H9 (cell line): Measurements from ENCODE around the gene TRMT11. TPM values are rescaled to one million over a fixed set of nuclear protein-coding genes. Genes with fewer than 3 reads are reported as not detected.

Experiments used
- DNase-seq: peaks from one replicate; pipeline ENCODE4 v3.0.0-alpha.2; 2017
- H2AFZ ChIP-seq: one replicate; pipeline ENCODE4 v1.6.1; 2013; ENCODE audit warnings: mild to moderate bottlenecking, low read length, control low read depth, moderate library complexity
- H2AK5ac ChIP-seq: 2 replicates; pipeline ENCODE4 v1.6.1; 2013; ENCODE audit warnings: low read length, control low read depth, mixed read lengths; ENCODE audit not compliant: insufficient read length
- H2BK120ac ChIP-seq: one replicate; pipeline ENCODE4 v1.6.1; 2013; ENCODE audit warnings: low read depth, mild to moderate bottlenecking, low read length, control low read depth, inconsistent platforms; ENCODE audit not compliant: poor library complexity, severe bottlenecking
- H2BK12ac ChIP-seq: 2 replicates; pipeline ENCODE4 v1.6.1; 2013; ENCODE audit warnings: low read length, control low read depth, mixed read lengths, low read depth; ENCODE audit not compliant: insufficient read length
- H2BK15ac ChIP-seq: 2 replicates; pipeline ENCODE4 v1.6.1; 2013; ENCODE audit warnings: low read depth, low read length, control low read depth
- H2BK20ac ChIP-seq: one replicate; pipeline ENCODE4 v1.6.1; 2013; ENCODE audit warnings: low read depth, mild to moderate bottlenecking, low read length, control low read depth, inconsistent platforms; ENCODE audit not compliant: poor library complexity, severe bottlenecking
- H2BK5ac ChIP-seq: 2 replicates; pipeline ENCODE4 v1.6.1; 2013; ENCODE audit warnings: low read length, control low read depth, mixed read lengths; ENCODE audit not compliant: insufficient read length
- H3K14ac ChIP-seq: 2 replicates; pipeline ENCODE4 v1.6.1; 2013; ENCODE audit warnings: low read length, control low read depth; ENCODE audit not compliant: insufficient read depth
- H3K18ac ChIP-seq: 2 replicates; pipeline ENCODE4 v1.6.1; 2013; ENCODE audit warnings: low read depth, mild to moderate bottlenecking, mixed read lengths, low read length, control low read depth; ENCODE audit not compliant: insufficient read length
- H3K23ac ChIP-seq: 2 replicates; pipeline ENCODE4 v1.6.1; 2013; ENCODE audit warnings: low read length, control low read depth, mixed read lengths, low read depth; ENCODE audit not compliant: insufficient read length
- H3K23me2 ChIP-seq: 2 replicates; pipeline ENCODE4 v1.6.1; 2013; ENCODE audit warnings: low read depth, mild to moderate bottlenecking, mixed read lengths, low read length, control low read depth; ENCODE audit not compliant: insufficient read length, poor library complexity, severe bottlenecking
- H3K27ac ChIP-seq: 2 replicates; pipeline ENCODE4 v1.5.1; 2013; ENCODE audit warnings: low read length, control low read depth, mixed read lengths, low read depth; ENCODE audit not compliant: insufficient read length
- H3K27me3 ChIP-seq: 2 replicates; pipeline ENCODE4 v1.6.1; 2013; ENCODE audit warnings: low read length, control low read depth, inconsistent platforms; ENCODE audit not compliant: insufficient read depth
- H3K4ac ChIP-seq: 2 replicates; pipeline ENCODE4 v1.6.1; 2013; ENCODE audit warnings: low read depth, mild to moderate bottlenecking, control low read depth, inconsistent platforms, low read length, moderate library complexity
- H3K4me1 ChIP-seq: 2 replicates; pipeline ENCODE4 v1.6.1; 2013; ENCODE audit warnings: low read length, control low read depth, inconsistent platforms; ENCODE audit not compliant: insufficient read depth
- H3K4me2 ChIP-seq: 2 replicates; pipeline ENCODE4 v1.6.1; 2013; ENCODE audit warnings: low read length, control low read depth, mixed read lengths; ENCODE audit not compliant: insufficient read length, insufficient read depth
- H3K56ac ChIP-seq: 2 replicates; pipeline ENCODE4 v1.6.1; 2013; ENCODE audit warnings: low read depth, mild to moderate bottlenecking, mixed read lengths, low read length, control low read depth; ENCODE audit not compliant: insufficient read length
- H3K79me1 ChIP-seq: 2 replicates; pipeline ENCODE4 v1.6.1; 2013; ENCODE audit warnings: low read depth, mild to moderate bottlenecking, moderate library complexity, low read length, control low read depth, inconsistent platforms; ENCODE audit not compliant: insufficient read depth, poor library complexity, severe bottlenecking
- H3K79me2 ChIP-seq: 2 replicates; pipeline ENCODE4 v1.6.1; 2013; ENCODE audit warnings: low read length, control low read depth, inconsistent platforms; ENCODE audit not compliant: insufficient read depth
- H3K9ac ChIP-seq: 2 replicates; pipeline ENCODE4 v1.6.1; 2013; ENCODE audit warnings: low read length, control low read depth, mixed read lengths; ENCODE audit not compliant: insufficient read length; ENCODE audit errors: extremely low read depth
- H3K9me3 ChIP-seq: one replicate; pipeline ENCODE4 v1.6.1; 2013; ENCODE audit warnings: low read depth, low read length, inconsistent platforms; ENCODE audit not compliant: control insufficient read depth
- H3T11ph ChIP-seq: one replicate; pipeline ENCODE4 v1.6.1; 2013; ENCODE audit warnings: mild to moderate bottlenecking, low read length, control low read depth, inconsistent platforms
- H4K20me1 ChIP-seq: one replicate; pipeline ENCODE4 v1.6.1; 2013; ENCODE audit not compliant: control insufficient read depth, insufficient read length, insufficient read depth
- H4K5ac ChIP-seq: 2 replicates; pipeline ENCODE4 v1.6.1; 2013; ENCODE audit warnings: low read depth, mild to moderate bottlenecking, mixed read lengths, low read length, control low read depth; ENCODE audit not compliant: insufficient read length
- H4K8ac ChIP-seq: replicated peaks from 2 replicates; pipeline ENCODE4 v1.6.1; 2013; ENCODE audit warnings: low read length, control low read depth, mixed read lengths, low read depth; ENCODE audit not compliant: insufficient read length
- H4K91ac ChIP-seq: 2 replicates; pipeline ENCODE4 v1.6.1; 2013; ENCODE audit warnings: low read depth, mild to moderate bottlenecking, moderate library complexity, mixed read lengths, low read length, control low read depth; ENCODE audit not compliant: insufficient read length
- H3K27ac Mint-ChIP-seq, 3 experiments: 2 replicates in 2 of 3; 3 replicates in 1 of 3; pipeline ENCODE4 v1.8.0; 2020 to 2021; ENCODE audit warnings: mixed read lengths in 3 of 3, mild to moderate bottlenecking in 1 of 3, moderate library complexity in 1 of 3
- H3K27me3 Mint-ChIP-seq: 2 replicates; pipeline ENCODE4 v1.8.0; 2021; ENCODE audit warnings: low read depth, mild to moderate bottlenecking, moderate library complexity, mixed read lengths
- H3K36me3 Mint-ChIP-seq, 3 experiments: 2 replicates in 2 of 3; 3 replicates in 1 of 3; pipeline ENCODE4 v1.8.0; 2020 to 2021; ENCODE audit warnings: low read depth in 3 of 3, mixed read lengths in 3 of 3; ENCODE audit not compliant: insufficient read depth in 1 of 3
- H3K4me1 Mint-ChIP-seq, 2 experiments: 2 replicates each; pipeline ENCODE4 v1.8.0; 2020; ENCODE audit warnings: mixed read lengths in 2 of 2
- H3K4me3 Mint-ChIP-seq, 2 experiments: 2 replicates in 1 of 2; 3 replicates in 1 of 2; pipeline ENCODE4 v1.8.0; 2020 to 2021; ENCODE audit warnings: mild to moderate bottlenecking in 2 of 2, mixed read lengths in 2 of 2, moderate library complexity in 1 of 2
- H3K9me3 Mint-ChIP-seq, 2 experiments: 2 replicates in 1 of 2; 3 replicates in 1 of 2; pipeline ENCODE4 v1.8.0; 2020; ENCODE audit warnings: mild to moderate bottlenecking in 2 of 2, mixed read lengths in 2 of 2, moderate library complexity in 1 of 2
- WGBS: extraction: QIAGEN DNeasy Blood & Tissue Kit; methylation state at CpG from one replicate; pipeline ENCODE4 v1.1.7; 2013; ENCODE audit warnings: missing lambda C conversion rate, low lambda C conversion rate, mixed read lengths; ENCODE audit not compliant: insufficient read length; ENCODE audit errors: extremely low coverage; 5-methylcytosine and 5-hydroxymethylcytosine counted together
- total RNA-seq: library from RNA; stranded (reverse); gene quantifications from 2 replicates; pipeline ENCODE4 v1.2.1, GENCODE V29; 2021
- TF ChIP-seq, protein P1 (sequence below): fragments of 200-600 bp; sonication (generic); conservative IDR thresholded peaks from 3 replicates; pipeline ENCODE4 v1.8.0; 2021; ENCODE audit warnings: antibody characterized with exemption, mild to moderate bottlenecking

The TRMT11 gene
- total RNA-seq, 1 experiment from 2014 or later = 31.1 TPM

DNA sequence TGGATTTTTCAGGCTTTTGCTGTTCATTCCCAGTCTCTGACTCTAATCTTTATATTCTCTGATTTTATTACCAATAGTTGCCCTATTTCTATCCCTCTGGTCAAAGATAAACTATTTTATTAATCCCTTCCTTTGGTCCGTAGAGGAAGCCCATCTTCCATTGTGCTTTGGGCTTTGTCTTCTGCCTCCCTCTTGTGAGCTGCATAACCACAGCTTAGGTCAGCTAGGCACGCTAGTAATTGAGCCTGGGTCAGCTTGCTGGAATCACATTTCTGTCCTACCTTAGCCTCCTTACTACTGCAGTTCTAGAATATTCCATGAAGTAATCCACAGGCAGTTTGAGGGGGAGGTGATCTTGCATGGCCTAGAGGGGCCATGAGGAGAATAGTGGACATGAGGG is 49.4 kb downstream of the TRMT11 start:
- Histone ChIP-seq H2BK120ac (no peak overlapping the region), H3K9me3 (no peaks in the 10 kb centered on the region), H4K5ac (no peak overlapping the region), H3K27ac (no peak overlapping the region), H2AK5ac (no peak overlapping the region), H3K4ac (no peak overlapping the region), H3K4me1 (no peaks in the 10 kb centered on the region), H3K14ac (no peak overlapping the region), H2BK20ac (no peak overlapping the region), H2BK12ac (no peak overlapping the region), H4K91ac (no peak overlapping the region), H3T11ph (no peak overlapping the region), H3K79me1 (no peaks in the 10 kb centered on the region), H3K4me2 (no peak overlapping the region), H4K8ac (no peak overlapping the region), H4K20me1 (no peaks in the 10 kb centered on the region), H3K23me2 (no peaks in the 10 kb centered on the region), H3K18ac (no peak overlapping the region), H3K23ac (no peak overlapping the region), H3K56ac (no peak overlapping the region), H3K27me3 (no peaks in the 10 kb centered on the region), H2BK15ac (no peak overlapping the region), H3K9ac (no peak overlapping the region), H2AFZ (no peak overlapping the region), H3K79me2 (no peaks in the 10 kb centered on the region), H2BK5ac (no peak overlapping the region)
- TF ChIP-seq, protein P1, sequence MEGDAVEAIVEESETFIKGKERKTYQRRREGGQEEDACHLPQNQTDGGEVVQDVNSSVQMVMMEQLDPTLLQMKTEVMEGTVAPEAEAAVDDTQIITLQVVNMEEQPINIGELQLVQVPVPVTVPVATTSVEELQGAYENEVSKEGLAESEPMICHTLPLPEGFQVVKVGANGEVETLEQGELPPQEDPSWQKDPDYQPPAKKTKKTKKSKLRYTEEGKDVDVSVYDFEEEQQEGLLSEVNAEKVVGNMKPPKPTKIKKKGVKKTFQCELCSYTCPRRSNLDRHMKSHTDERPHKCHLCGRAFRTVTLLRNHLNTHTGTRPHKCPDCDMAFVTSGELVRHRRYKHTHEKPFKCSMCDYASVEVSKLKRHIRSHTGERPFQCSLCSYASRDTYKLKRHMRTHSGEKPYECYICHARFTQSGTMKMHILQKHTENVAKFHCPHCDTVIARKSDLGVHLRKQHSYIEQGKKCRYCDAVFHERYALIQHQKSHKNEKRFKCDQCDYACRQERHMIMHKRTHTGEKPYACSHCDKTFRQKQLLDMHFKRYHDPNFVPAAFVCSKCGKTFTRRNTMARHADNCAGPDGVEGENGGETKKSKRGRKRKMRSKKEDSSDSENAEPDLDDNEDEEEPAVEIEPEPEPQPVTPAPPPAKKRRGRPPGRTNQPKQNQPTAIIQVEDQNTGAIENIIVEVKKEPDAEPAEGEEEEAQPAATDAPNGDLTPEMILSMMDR = no peak
- DNase-seq = no peak
- Mint-ChIP-seq H3K27ac (peak overlapping the region in 1 of 3 experiments; percentile 53; a peak in 2 of 7 replicates), H3K4me1 (peaks cover 11 to 14% of the 10 kb centered on the region in 2 experiments), H3K9me3 (no peaks in the 10 kb centered on the region), H3K27me3 (no peaks in the 10 kb centered on the region), H3K4me3 (no peak overlapping the region), H3K36me3 (peaks cover 12 to 30% (median 28%) of the 10 kb centered on the region in 3 experiments; a peak in 6 of 7 replicates)
- no CpG with 5 or more reads among the region's 2 CpGs for WGBS
